Transverse colon (tissue), 4 donors: ENCODE measurements around the gene CBR1. TPM values are rescaled to one million over a fixed set of nuclear protein-coding genes. Genes with fewer than 3 reads are reported as not detected.

Experiments used
- DNase-seq: peaks from one replicate; pipeline ENCODE4 v3.0.0-alpha.2; 2019
- H3K27ac ChIP-seq, 4 donors: fragments of 200-600 bp; sonication (generic); 2 replicates each; pipeline ENCODE4 v1.5.1; 2016 to 2018; ENCODE audit warnings: inconsistent platforms in 4 of 4
- H3K27me3 ChIP-seq: fragments of 200-600 bp; sonication (generic); 2 replicates; pipeline ENCODE4 v1.5.1; 2017; ENCODE audit warnings: inconsistent platforms
- H3K36me3 ChIP-seq, 4 donors: fragments of 200-600 bp; sonication (generic); 2 replicates each; pipeline ENCODE4 v1.5.1; 2017 to 2019; ENCODE audit warnings: inconsistent platforms in 4 of 4
- H3K4me1 ChIP-seq, 4 donors: fragments of 200-600 bp; sonication (generic); 2 replicates each; pipeline ENCODE4 v1.5.1; 2017 to 2020; ENCODE audit warnings: inconsistent platforms in 4 of 4
- H3K4me3 ChIP-seq, 4 donors: fragments of 200-600 bp; sonication (generic); 1 replicate in 1 of 4; 2 replicates in 3 of 4; pipeline versions ENCODE4 v1.5.1 to v1.6.1; 2017 to 2019; ENCODE audit warnings: inconsistent platforms in 4 of 4
- H3K9me3 ChIP-seq, 2 donors: fragments of 200-600 bp; sonication (generic); 2 replicates each; pipeline ENCODE4 v1.5.1; 2017 to 2019; ENCODE audit warnings: inconsistent platforms in 2 of 2
- EP300 ChIP-seq: sonication (generic); formaldehyde crosslinking; IDR thresholded peaks from one replicate; pipeline ENCODE4 v1.6.1; 2017; ENCODE audit warnings: antibody characterized with exemption, low read depth
- POLR2A ChIP-seq: fragments of 450-650 bp; IDR thresholded peaks from one replicate; pipeline ENCODE4 v1.6.1; 2016; ENCODE audit warnings: antibody characterized with exemption, mild to moderate bottlenecking, moderate library complexity
- POLR2AphosphoS5 ChIP-seq, 3 donors: sonication (generic); formaldehyde crosslinking; IDR thresholded peaks; one replicate each; pipeline ENCODE4 v1.6.1; 2016; ENCODE audit warnings: antibody characterized with exemption in 3 of 3
- WGBS, 2 donors: methylation state at CpG; one replicate each; pipeline ENCODE4 v1.1.5; 2018; ENCODE audit warnings: low coverage in 1 of 2; 5-methylcytosine and 5-hydroxymethylcytosine counted together
- in situ Hi-C, 4 donors: fragments of 200-750 bp; cut with MboI; loops; one replicate each; pipeline versions ENCODE4 v1.15.0 to v1.15.1; 2017; ENCODE audit warnings: low sequenced_read_pairs in 3 of 4, low pct_ligation_motif_present in 1 of 4, low pct_unique_long_range_greater_than_20kb in 1 of 4
- intact Hi-C: fragments of 100-400 bp; cut with DNase I; formaldehyde crosslinking; loops from one replicate; pipeline ENCODE4 v1.15.1; 2023; ENCODE audit warnings: low total_unique reads
- total RNA-seq, 4 donors: library from RNA; depleted of rRNA; stranded (reverse); fragments of >200 nt; gene quantifications; one replicate each; pipeline ENCODE4 v1.1.0, GENCODE V29; 2016
- TF ChIP-seq, protein P1 (sequence below), 5 experiments: fragments of 200-600 bp in 3 of 5; fragments of 450-650 bp in 2 of 5; sonication (generic) in 3 of 5; IDR thresholded peaks; 1 replicate in 2 of 5; 2 replicates in 3 of 5; pipeline ENCODE4 v1.5.1; 2016 to 2017; ENCODE audit warnings: antibody characterized with exemption in 5 of 5, inconsistent platforms in 3 of 5, mild to moderate bottlenecking in 2 of 5, moderate library complexity in 1 of 5

The CBR1 gene
- total RNA-seq, 4 donors from 2014 or later: 277 to 625 (median 324) TPM

DNA sequence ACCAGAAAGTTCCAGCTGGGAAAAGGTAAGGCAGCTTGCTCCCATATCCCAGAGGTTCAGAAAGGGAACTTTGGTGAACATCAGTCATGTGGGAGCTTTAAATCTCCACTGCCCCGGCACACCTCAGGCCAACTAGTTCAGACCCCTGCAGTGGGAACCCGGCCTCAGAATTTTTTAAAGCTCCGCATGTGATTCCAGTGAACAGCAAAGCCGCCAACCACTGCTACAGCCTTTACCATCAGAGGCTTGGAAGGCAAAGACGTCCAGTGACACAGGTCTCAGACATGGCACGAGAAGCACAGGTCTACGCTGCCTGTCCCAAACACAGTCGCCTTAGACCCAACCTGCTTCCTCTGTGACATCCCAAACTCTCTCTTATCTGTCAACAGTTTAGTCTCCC, 40.5 kb upstream of the CBR1 start:
- intact Hi-C loops: loop anchor here (5.0 to 10.0 kb wide), 2 partner anchors 95 to 1287 kb away; no protein-coding TSS in a partner anchor
- in situ Hi-C loops: loop anchor here in 1 of 4 donors (25.0 kb wide), 1 partner anchor 1317 kb away; no protein-coding TSS in a partner anchor
- WGBS, 2 donors: 94% methylated on average over 8 of the region's 8 CpGs; no CpG with 5 or more reads in 1 of the 2 donors
- H3K4me1 ChIP-seq: peaks cover 0 to 3% (median 0%) of the 10 kb centered on the region in 4 donors
- TF ChIP-seq, protein P1, sequence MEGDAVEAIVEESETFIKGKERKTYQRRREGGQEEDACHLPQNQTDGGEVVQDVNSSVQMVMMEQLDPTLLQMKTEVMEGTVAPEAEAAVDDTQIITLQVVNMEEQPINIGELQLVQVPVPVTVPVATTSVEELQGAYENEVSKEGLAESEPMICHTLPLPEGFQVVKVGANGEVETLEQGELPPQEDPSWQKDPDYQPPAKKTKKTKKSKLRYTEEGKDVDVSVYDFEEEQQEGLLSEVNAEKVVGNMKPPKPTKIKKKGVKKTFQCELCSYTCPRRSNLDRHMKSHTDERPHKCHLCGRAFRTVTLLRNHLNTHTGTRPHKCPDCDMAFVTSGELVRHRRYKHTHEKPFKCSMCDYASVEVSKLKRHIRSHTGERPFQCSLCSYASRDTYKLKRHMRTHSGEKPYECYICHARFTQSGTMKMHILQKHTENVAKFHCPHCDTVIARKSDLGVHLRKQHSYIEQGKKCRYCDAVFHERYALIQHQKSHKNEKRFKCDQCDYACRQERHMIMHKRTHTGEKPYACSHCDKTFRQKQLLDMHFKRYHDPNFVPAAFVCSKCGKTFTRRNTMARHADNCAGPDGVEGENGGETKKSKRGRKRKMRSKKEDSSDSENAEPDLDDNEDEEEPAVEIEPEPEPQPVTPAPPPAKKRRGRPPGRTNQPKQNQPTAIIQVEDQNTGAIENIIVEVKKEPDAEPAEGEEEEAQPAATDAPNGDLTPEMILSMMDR (IDR thresholded peaks at IDR 0.05): no peak
- TF ChIP-seq POLR2A: no peak
- no peak for TF ChIP-seq EP300
- TF ChIP-seq POLR2AphosphoS5 (IDR thresholded peaks at IDR 0.05): no peak
- no peak for DNase-seq
- H3K9me3 ChIP-seq: no peaks in the 10 kb centered on the region
- no peak overlapping the region for H3K27ac ChIP-seq
- H3K4me3 ChIP-seq: no peak overlapping the region
- no peaks in the 10 kb centered on the region for H3K27me3 ChIP-seq
- peaks cover 0 to under 1% (median 0%) of the 10 kb centered on the region in 4 donors for H3K36me3 ChIP-seq

DNA sequence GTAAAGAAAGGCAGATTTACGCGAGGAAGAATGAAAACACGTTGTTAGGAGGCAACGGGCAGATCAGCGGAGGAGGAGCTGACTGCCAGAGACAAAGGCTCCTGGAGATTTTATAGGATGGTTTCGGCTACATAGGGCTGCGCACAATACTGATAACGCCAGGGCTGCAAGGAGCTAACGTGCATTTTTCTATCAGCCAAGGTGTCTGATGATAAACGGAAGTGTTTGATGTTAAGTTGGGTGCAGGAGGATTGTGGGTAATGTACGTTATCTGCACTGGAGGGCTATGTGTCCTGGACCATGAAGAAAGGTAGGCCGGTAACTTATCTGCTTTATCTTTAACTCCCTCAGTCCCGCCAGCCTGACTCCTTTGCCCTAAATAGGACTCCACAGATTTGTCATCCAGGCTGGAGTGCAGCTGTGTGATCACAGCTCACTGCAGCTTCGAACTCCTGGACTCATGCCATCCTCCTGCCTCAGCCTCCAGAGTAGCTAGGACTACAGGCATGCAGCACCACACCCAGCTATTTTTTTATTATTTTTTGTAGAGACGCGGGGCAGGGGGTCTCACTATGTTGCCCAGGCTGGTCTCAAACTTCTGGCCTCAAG, 39.1 kb upstream of the CBR1 start:
- Histone ChIP-seq H3K36me3 (peaks cover 0 to 14% (median 3%) of the 10 kb centered on the region in 4 donors), H3K27me3 (no peaks in the 10 kb centered on the region), H3K27ac (no peak overlapping the region), H3K4me3 (no peak overlapping the region), H3K9me3 (no peaks in the 10 kb centered on the region), H3K4me1 (peaks cover 0 to 3% (median 0%) of the 10 kb centered on the region in 4 donors)
- TF ChIP-seq POLR2AphosphoS5 (IDR thresholded peaks at IDR 0.05) (no peak), POLR2A (no peak), EP300 (no peak)
- TF ChIP-seq, protein P1 (IDR thresholded peaks at IDR 0.05): no peak
- intact Hi-C loops (no loop called here), in situ Hi-C loops (loop anchor here in 1 of 4 donors (25.0 kb wide), 1 partner anchor 1318 kb away; no protein-coding TSS in a partner anchor)
- 46 to 53% methylated on average over 12 to 16 of the region's 16 CpGs for WGBS, 2 donors
- no peak for DNase-seq

DNA sequence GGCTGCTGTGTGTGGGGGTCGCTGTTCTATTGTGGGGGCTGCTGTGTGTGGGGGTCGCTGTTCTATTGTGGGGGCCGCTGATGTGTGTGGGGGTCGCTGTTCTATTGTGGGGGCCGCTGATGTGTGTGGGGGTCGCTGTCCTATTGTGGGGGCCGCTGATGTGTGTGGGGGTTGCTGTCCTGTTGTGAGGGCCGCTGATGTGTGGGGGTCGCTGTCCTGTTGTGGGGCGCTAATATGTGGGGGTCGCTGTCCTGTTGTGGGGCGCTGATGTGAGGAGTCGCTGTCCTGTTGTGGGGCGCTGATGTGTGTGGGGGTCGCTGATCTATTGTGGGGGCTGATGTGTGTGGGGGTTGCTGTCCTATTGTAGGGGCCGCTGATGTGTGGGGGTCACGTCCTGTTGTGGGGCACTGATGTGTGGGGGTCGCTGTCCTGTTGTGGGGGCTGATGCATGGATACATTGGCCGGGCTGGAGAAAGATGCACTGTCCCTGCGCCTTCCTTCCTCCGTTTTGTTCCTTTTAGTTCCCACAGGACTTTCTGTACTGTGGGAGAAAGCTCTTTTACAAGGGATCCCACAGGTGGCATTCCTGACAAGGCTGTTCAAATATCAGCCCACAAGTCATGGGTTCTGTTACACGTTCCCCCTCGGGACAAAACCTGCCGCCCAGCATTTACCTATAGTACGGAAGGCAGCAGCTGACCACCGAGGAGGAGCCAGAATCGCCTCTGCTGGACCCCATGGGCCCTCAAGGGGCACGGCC, 37.0 kb upstream of the CBR1 start:
- in situ Hi-C loops (loop anchor here in 1 of 4 donors (25.0 kb wide), 1 partner anchor 1321 kb away; no protein-coding TSS in a partner anchor), intact Hi-C loops (no loop called here)
- no peak for TF ChIP-seq POLR2AphosphoS5 (IDR thresholded peaks at IDR 0.05)
- TF ChIP-seq EP300: no peak
- TF ChIP-seq, protein P1 (IDR thresholded peaks at IDR 0.05): no peak
- TF ChIP-seq POLR2A: no peak
- no peak for DNase-seq
- H3K27ac ChIP-seq: no peak overlapping the region
- no peak overlapping the region for H3K4me3 ChIP-seq
- no peaks in the 10 kb centered on the region for H3K9me3 ChIP-seq
- WGBS, 2 donors: 87 to 90% methylated on average over 6 to 23 of the region's 28 CpGs
- H3K4me1 ChIP-seq: peaks cover 0 to 3% (median 0%) of the 10 kb centered on the region in 4 donors
- peaks cover 0 to 32% (median 11%) of the 10 kb centered on the region in 4 donors for H3K36me3 ChIP-seq
- H3K27me3 ChIP-seq: no peaks in the 10 kb centered on the region

DNA sequence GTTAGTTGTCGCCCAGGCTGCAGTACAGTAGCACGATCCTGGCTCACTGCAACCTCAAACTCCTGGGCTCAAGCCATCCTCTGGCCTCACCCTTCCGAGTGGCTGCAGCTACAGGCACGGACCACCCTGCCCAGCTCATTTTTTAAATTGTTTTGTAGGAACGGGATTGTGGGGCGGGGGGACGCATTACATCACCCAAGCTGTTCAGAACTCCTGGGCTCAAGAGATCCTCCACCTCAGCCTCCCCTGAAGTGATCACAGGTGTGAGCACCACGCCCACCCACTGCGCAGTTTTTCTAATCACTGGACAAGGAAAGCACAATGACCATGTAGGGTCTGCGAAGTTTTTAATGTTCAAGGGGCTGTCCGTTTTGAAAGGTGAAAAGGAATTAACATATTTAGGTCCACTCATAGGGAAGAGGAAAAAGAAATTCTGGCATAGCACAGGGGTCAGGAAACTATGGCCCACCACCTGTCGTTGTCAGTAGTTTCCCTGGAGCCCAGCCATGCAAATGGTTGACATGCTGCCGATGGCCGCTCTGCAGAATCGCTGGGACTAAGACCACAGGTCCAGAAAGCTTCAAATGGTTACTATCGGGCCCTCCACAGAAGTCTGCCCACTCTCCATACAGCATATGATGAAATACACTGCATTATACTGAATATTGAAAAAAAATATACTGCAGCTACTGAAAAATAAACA, 35.5 kb upstream of the CBR1 start:
- 88 to 90% methylated on average over 5 to 16 of the region's 16 CpGs for WGBS, 2 donors
- in situ Hi-C loops: loop anchor here in 1 of 4 donors (25.0 kb wide), 1 partner anchor 1322 kb away; no protein-coding TSS in a partner anchor
- intact Hi-C loops: no loop called here

More for the DNA sequence above, 35.5 kb upstream of the CBR1 start:
- no peaks in the 10 kb centered on the region for H3K27me3 ChIP-seq
- peaks cover 0 to 46% (median 16%) of the 10 kb centered on the region in 4 donors for H3K36me3 ChIP-seq
- TF ChIP-seq, protein P1 (IDR thresholded peaks at IDR 0.05): no peak
- TF ChIP-seq POLR2A (no peak), POLR2AphosphoS5 (IDR thresholded peaks at IDR 0.05) (no peak), EP300 (no peak)
- H3K27ac ChIP-seq: no peak overlapping the region
- no peaks in the 10 kb centered on the region for H3K9me3 ChIP-seq
- H3K4me1 ChIP-seq: no peaks in the 10 kb centered on the region
- no peak for DNase-seq
- no peak overlapping the region for H3K4me3 ChIP-seq
